GM19239 (cell line): ENCODE data around the gene RBMXL3.
"Not testable (repeated sequence)": the region's sequence is repeated elsewhere in the genome, so short reads cannot be mapped to it uniquely, and the experiment has no call there.

Experiments
- DNase-seq: peaks from one replicate; pipeline ENCODE4 v3.0.0; 2011; ENCODE audit warnings: low spot score; ENCODE audit not compliant: insufficient read length
- FAIRE-seq: peaks from 2 replicates; lab custom pipeline; 2011; peaks lifted over from hg19 to GRCh38; lab: Jason Lieb, UNC

RBMXL3 gene

GRCh38 chrX:115189110-115189509, at the start of gene RBMXL3:
Gene RBMXL3, plus strand, starts transcription at chrX:115189410. Its CDS starts 32 bp downstream, at chrX:115189442.
- FAIRE-seq (no peak), DNase-seq (no peak)

- no peak for FAIRE-seq
- no peak for DNase-seq
Measured at GRCh38 chrX:115142057-115142456, 47.2 kb upstream of the RBMXL3 start.

GRCh38 chrX:115147220-115147619, 42.0 kb upstream of the RBMXL3 start:
- FAIRE-seq (no peak), DNase-seq (no peak)

- FAIRE-seq (no peak), DNase-seq (no peak)
Measured at GRCh38 chrX:115173181-115173580, 16.0 kb upstream of the RBMXL3 start.

GRCh38 chrX:115174548-115174947, 14.7 kb upstream of the RBMXL3 start:
- FAIRE-seq (no peak), DNase-seq (no peak)

GRCh38 chrX:115177932-115178331, 11.3 kb upstream of the RBMXL3 start:
- FAIRE-seq (no peak), DNase-seq (no peak)

GRCh38 chrX:115178473-115178872, 10.7 kb upstream of the RBMXL3 start:
- FAIRE-seq: no peak
- DNase-seq: no peak

GRCh38 chrX:115183980-115184379, 5.2 kb upstream of the RBMXL3 start:
- DNase-seq: no peak
- no peak for FAIRE-seq

- FAIRE-seq (no peak), DNase-seq (no peak)
Measured at GRCh38 chrX:115189646-115190635, 731 bp downstream of the RBMXL3 start.

- FAIRE-seq (no peak), DNase-seq (no peak)
Measured at GRCh38 chrX:115190636-115191489, 1.7 kb downstream of the RBMXL3 start.

GRCh38 chrX:115191490-115192243, 2.5 kb downstream of the RBMXL3 start:
- no peak for FAIRE-seq

GRCh38 chrX:115192244-115192700, 3.1 kb downstream of the RBMXL3 start:
- no peak for DNase-seq
- no peak for FAIRE-seq

More at GRCh38 chrX:115191490-115192243, 2.5 kb downstream of the RBMXL3 start:
- no peak for DNase-seq

GRCh38 chrX:115204040-115204439, 14.8 kb downstream of the RBMXL3 start:
- DNase-seq: no peak
- FAIRE-seq: no peak

- FAIRE-seq, DNase-seq: not testable (repeated sequence)
Measured at GRCh38 chrX:115209547-115209946, 20.3 kb downstream of the RBMXL3 start.

- FAIRE-seq: no peak
- DNase-seq: no peak
Measured at GRCh38 chrX:115214151-115214550, 24.9 kb downstream of the RBMXL3 start.

GRCh38 chrX:115214605-115215004, 25.4 kb downstream of the RBMXL3 start:
- no peak for FAIRE-seq

GRCh38 chrX:115217346-115217745, 28.1 kb downstream of the RBMXL3 start:
- not testable (repeated sequence) for DNase-seq, FAIRE-seq

More at GRCh38 chrX:115214605-115215004, 25.4 kb downstream of the RBMXL3 start:
- no peak for DNase-seq

GRCh38 chrX:115226929-115227328, 37.7 kb downstream of the RBMXL3 start:
- DNase-seq: no peak
- FAIRE-seq: no peak

- FAIRE-seq (no peak), DNase-seq (no peak)
Measured at GRCh38 chrX:115229337-115230003, 40.3 kb downstream of the RBMXL3 start.
